NCI-H1436 (cell line): ENCODE measurements around the gene TCEAL6.
"Not testable (repeated sequence)": the region's sequence is repeated elsewhere in the genome, so short reads cannot be mapped to it uniquely, and the experiment has no call there.

Experiments
- DNase-seq: peaks from one replicate; lab custom pipeline; 2025; lab: John Stamatoyannopoulos, UW

TCEAL6 gene

GRCh38 chrX:102142274-102142673 lies at the start of gene TCEAL6:
TSS of gene TCEAL6 (minus strand) at chrX:102142481.
- not testable (repeated sequence) for DNase-seq

GRCh38 chrX:102185967-102186720 lies 43.9 kb upstream of the TCEAL6 start:
- DNase-seq, result no peak

- DNase-seq, result peak; percentile 82
Observed at GRCh38 chrX:102155806-102156179, 13.5 kb upstream of the TCEAL6 start, which contains the start of gene BEX5. TSS of gene BEX5 (minus strand) at chrX:102155977. CDS start at chrX:102154265, 1,712 bp downstream.

- DNase-seq, result no peak
Observed at GRCh38 chrX:102154900-102155805, 12.9 kb upstream of the TCEAL6 start.

GRCh38 chrX:102154218-102154860 lies 12.1 kb upstream of the TCEAL6 start:
- peak; percentile 36 for DNase-seq

- not testable (repeated sequence) for DNase-seq
Observed at GRCh38 chrX:102141631-102142030, 650 bp downstream of the TCEAL6 start.

GRCh38 chrX:102140876-102141275 lies 1.4 kb downstream of the TCEAL6 start:
- DNase-seq, result not testable (repeated sequence)

- DNase-seq, result no peak
Observed at GRCh38 chrX:102138064-102138463, 4.2 kb downstream of the TCEAL6 start.

GRCh38 chrX:102129473-102129872 lies 12.8 kb downstream of the TCEAL6 start:
- DNase-seq, result peak; percentile 1

- no peak for DNase-seq
Observed at GRCh38 chrX:102126863-102127262, 15.4 kb downstream of the TCEAL6 start.

- not testable (repeated sequence) for DNase-seq
Observed at GRCh38 chrX:102126080-102126818, 16.0 kb downstream of the TCEAL6 start.

GRCh38 chrX:102125436-102125835 lies 16.8 kb downstream of the TCEAL6 start, which contains the start of gene TCEAL2:
TSS of gene TCEAL2 (plus strand) at chrX:102125679. CDS start at chrX:102126831, 1,152 bp downstream.
- DNase-seq, result peak; percentile 39

GRCh38 chrX:102125014-102125413 lies 17.3 kb downstream of the TCEAL6 start:
- not testable (repeated sequence) for DNase-seq

- no peak for DNase-seq
Observed at GRCh38 chrX:102115748-102116147, 26.5 kb downstream of the TCEAL6 start.

GRCh38 chrX:102113367-102113766 lies 28.9 kb downstream of the TCEAL6 start:
- DNase-seq, result no peak
